Tibial artery (tissue), 4 donors: Measurements from ENCODE around the gene SP9.
"Not testable (repeated sequence)": the region's sequence is repeated elsewhere in the genome, so short reads cannot be mapped to it uniquely, and the experiment has no call there.

Experiments
- DNase-seq, 2 donors: peaks; one replicate each; pipeline ENCODE4 v3.0.0-alpha.2; 2019
- H3K27ac ChIP-seq, 2 donors: fragments of 200-600 bp; sonication (generic) in 1 of 2; 1 replicate in 1 of 2; 2 replicates in 1 of 2; pipeline ENCODE4 v1.5.1; 2018 to 2019; ENCODE audit warnings: mild to moderate bottlenecking in 1 of 2
- H3K27me3 ChIP-seq, 2 donors: fragments of 200-600 bp; sonication (generic) in 1 of 2; one replicate each; pipeline versions ENCODE4 v1.5.1 to v1.6.0; 2016 to 2019
- H3K36me3 ChIP-seq, 3 donors: fragments of 200-600 bp; sonication (generic) in 2 of 3; one replicate each; pipeline ENCODE4 v1.5.1; 2016 to 2019; ENCODE audit warnings: mild to moderate bottlenecking in 2 of 3
- H3K4me1 ChIP-seq, 4 donors: fragments of 200-600 bp; sonication (generic) in 2 of 4; 1 replicate in 3 of 4; 2 replicates in 1 of 4; pipeline ENCODE4 v1.5.1; 2016 to 2019
- H3K4me3 ChIP-seq, 2 donors: fragments of 200-600 bp; sonication (generic) in 1 of 2; 1 replicate in 1 of 2; 2 replicates in 1 of 2; pipeline ENCODE4 v1.5.1; 2018 to 2019; ENCODE audit warnings: mild to moderate bottlenecking in 2 of 2
- H3K9me3 ChIP-seq, 3 donors: fragments of 200-600 bp; sonication (generic) in 1 of 3; one replicate each; pipeline ENCODE4 v1.5.1; 2016 to 2019
- intact Hi-C: fragments of 100-400 bp; cut with DNase I; formaldehyde crosslinking; loops from one replicate; pipeline ENCODE4 v1.15.0; 2023; ENCODE audit warnings: low total_unique reads
- TF ChIP-seq, protein P1 (sequence below), 2 experiments: fragments of 200-600 bp in 1 of 2; fragments of 450-650 bp in 1 of 2; IDR thresholded peaks; one replicate each; pipeline ENCODE4 v1.5.1; 2017 to 2019; ENCODE audit warnings: antibody characterized with exemption in 2 of 2, mild to moderate bottlenecking in 1 of 2, moderate library complexity in 1 of 2

The SP9 gene

GRCh38 chr2:174350018-174350417 is 15.3 kb downstream of the SP9 start:
- intact Hi-C loops = no loop called here
- DNase-seq = no peak
- Histone ChIP-seq H3K27me3 (no peaks in the 10 kb centered on the region), H3K9me3 (no peaks in the 10 kb centered on the region), H3K36me3 (peaks cover 35 to 40% (median 39%) of the 10 kb centered on the region in 3 donors), H3K27ac (no peak overlapping the region), H3K4me3 (no peak overlapping the region), H3K4me1 (no peaks in the 10 kb centered on the region)
- TF ChIP-seq, protein P1, sequence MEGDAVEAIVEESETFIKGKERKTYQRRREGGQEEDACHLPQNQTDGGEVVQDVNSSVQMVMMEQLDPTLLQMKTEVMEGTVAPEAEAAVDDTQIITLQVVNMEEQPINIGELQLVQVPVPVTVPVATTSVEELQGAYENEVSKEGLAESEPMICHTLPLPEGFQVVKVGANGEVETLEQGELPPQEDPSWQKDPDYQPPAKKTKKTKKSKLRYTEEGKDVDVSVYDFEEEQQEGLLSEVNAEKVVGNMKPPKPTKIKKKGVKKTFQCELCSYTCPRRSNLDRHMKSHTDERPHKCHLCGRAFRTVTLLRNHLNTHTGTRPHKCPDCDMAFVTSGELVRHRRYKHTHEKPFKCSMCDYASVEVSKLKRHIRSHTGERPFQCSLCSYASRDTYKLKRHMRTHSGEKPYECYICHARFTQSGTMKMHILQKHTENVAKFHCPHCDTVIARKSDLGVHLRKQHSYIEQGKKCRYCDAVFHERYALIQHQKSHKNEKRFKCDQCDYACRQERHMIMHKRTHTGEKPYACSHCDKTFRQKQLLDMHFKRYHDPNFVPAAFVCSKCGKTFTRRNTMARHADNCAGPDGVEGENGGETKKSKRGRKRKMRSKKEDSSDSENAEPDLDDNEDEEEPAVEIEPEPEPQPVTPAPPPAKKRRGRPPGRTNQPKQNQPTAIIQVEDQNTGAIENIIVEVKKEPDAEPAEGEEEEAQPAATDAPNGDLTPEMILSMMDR (IDR thresholded peaks at IDR 0.05) = no peak

DNA sequence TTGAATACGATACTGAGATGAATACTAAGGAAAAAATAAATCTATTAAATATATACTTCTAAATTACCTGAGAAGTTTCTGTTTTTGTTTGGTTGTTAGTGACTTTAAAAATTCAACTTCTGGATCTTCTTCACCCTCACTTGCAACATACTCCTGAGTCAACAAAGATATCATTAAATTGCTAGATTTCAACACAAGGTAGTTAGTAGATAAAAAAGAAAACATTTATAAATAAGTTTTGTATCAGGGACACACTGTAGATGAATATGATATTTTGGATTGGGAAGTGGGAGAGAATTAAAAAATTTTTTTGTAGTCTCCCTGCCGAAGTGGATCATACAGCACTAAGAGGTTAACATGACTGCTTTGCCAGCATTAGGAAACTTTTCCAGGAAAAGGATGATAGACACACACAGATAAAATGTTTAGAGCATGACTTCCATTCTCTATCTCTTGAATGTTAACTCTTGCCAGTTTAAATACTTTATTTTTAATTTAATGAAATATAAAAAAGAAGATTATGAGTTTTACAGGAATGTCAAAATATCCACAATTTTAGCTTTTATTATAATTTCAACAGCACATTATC is 15.9 kb downstream of the SP9 start:
- Histone ChIP-seq H3K36me3 (peaks cover 35 to 40% (median 39%) of the 10 kb centered on the region in 3 donors), H3K9me3 (no peaks in the 10 kb centered on the region), H3K4me1 (no peaks in the 10 kb centered on the region), H3K27ac (no peak overlapping the region), H3K4me3 (no peak overlapping the region), H3K27me3 (no peaks in the 10 kb centered on the region)
- intact Hi-C loops = no loop called here
- TF ChIP-seq, protein P1 (IDR thresholded peaks at IDR 0.05) = no peak
- no peak for DNase-seq

DNA sequence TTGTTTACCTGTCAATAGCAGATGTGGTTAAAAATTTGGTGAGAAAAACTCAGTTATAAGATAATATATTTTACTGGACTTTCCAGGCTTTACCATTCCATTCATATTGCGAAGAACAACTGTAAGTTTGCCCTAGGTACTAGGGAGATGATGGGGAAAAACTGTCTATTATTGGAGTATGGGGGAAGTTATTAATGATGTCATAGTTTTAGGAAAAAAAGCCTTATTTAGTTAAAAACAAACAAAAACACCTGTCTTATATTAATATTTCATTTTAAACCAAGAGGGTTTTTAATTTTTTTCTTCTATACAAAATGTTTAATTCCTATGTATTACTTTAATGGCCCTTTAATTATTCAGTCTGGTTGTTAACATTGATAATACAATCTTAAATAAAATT is 18.2 kb downstream of the SP9 start:
- Histone ChIP-seq H3K4me3 (no peak overlapping the region), H3K27ac (no peak overlapping the region), H3K4me1 (no peaks in the 10 kb centered on the region), H3K9me3 (no peaks in the 10 kb centered on the region), H3K27me3 (no peaks in the 10 kb centered on the region), H3K36me3 (peaks cover 22 to 33% (median 32%) of the 10 kb centered on the region in 3 donors)
- TF ChIP-seq, protein P1 (IDR thresholded peaks at IDR 0.05) = no peak
- intact Hi-C loops = no loop called here
- DNase-seq = no peak

DNA sequence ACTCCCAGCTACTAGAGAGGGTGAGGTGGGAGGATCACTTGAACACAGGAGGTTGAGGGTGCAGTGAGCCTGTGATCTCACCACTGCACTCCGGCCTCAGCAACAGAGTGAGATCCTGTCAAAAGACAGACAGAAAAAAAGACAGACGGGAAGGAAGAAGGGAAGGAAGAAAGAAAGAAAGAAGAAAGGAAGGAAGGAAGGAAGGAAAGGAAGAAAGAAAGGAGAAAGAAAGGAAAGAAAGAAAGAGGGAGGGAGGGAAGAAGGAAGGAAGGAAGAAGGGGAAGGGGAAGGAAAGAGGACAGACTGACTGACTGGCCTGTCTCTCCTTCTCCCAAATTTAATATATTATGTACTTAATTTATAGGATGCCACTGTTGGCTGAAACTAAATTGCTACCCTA is 21.6 kb downstream of the SP9 start:
- H3K27ac ChIP-seq = no peak overlapping the region
- H3K27me3 ChIP-seq = no peaks in the 10 kb centered on the region
- TF ChIP-seq, protein P1 (IDR thresholded peaks at IDR 0.05) = no peak
- intact Hi-C loops = no loop called here
- no peaks in the 10 kb centered on the region for H3K4me1 ChIP-seq
- no peak overlapping the region for H3K4me3 ChIP-seq
- peaks cover 10 to 24% (median 19%) of the 10 kb centered on the region in 3 donors for H3K36me3 ChIP-seq
- DNase-seq = no peak
- no peaks in the 10 kb centered on the region for H3K9me3 ChIP-seq

GRCh38 chr2:174359663-174360062 is 24.9 kb downstream of the SP9 start:
- H3K27ac ChIP-seq, intact Hi-C loops, H3K4me3 ChIP-seq, H3K9me3 ChIP-seq, H3K27me3 ChIP-seq, H3K4me1 ChIP-seq, DNase-seq: not testable (repeated sequence)
- H3K36me3 ChIP-seq = peaks cover 18 to 39% (median 23%) of the 10 kb centered on the region in 3 donors

GRCh38 chr2:174362949-174363348 is 28.2 kb downstream of the SP9 start:
- Histone ChIP-seq H3K27me3 (no peaks in the 10 kb centered on the region), H3K4me3 (no peak overlapping the region), H3K36me3 (peaks cover 30 to 62% (median 33%) of the 10 kb centered on the region in 3 donors), H3K27ac (no peak overlapping the region), H3K9me3 (no peaks in the 10 kb centered on the region), H3K4me1 (no peaks in the 10 kb centered on the region)
- TF ChIP-seq, protein P1 (IDR thresholded peaks at IDR 0.05) = no peak
- DNase-seq = no peak
- intact Hi-C loops = no loop called here

GRCh38 chr2:174363492-174364225 is 28.9 kb downstream of the SP9 start:
- intact Hi-C loops, H3K4me3 ChIP-seq, H3K9me3 ChIP-seq, H3K27ac ChIP-seq, H3K27me3 ChIP-seq, H3K4me1 ChIP-seq, DNase-seq: not testable (repeated sequence)
- H3K36me3 ChIP-seq = peaks cover 27 to 62% (median 35%) of the 10 kb centered on the region in 3 donors
